Smooth muscle cell (in vitro differentiated cells): ENCODE data around the gene CDH5. TPM values are rescaled to one million over a fixed set of nuclear protein-coding genes. Genes with fewer than 3 reads are reported as not detected.

Experiments used
- DNase-seq: peaks from one replicate; lab custom pipeline; 2025; ENCODE audit not compliant: unreplicated experiment; lab: John Stamatoyannopoulos, UW
- H2AFZ ChIP-seq: fragments of 200-600 bp; sonication (generic); 2 replicates; pipeline ENCODE4 v1.6.0; 2016; ENCODE audit warnings: antibody characterized with exemption, low read depth, mild to moderate bottlenecking
- H3F3A ChIP-seq: fragments of 200-600 bp; sonication (generic); 2 replicates; pipeline ENCODE4 v1.6.0; 2017; ENCODE audit warnings: antibody characterized with exemption, low read depth
- H3K27ac ChIP-seq: fragments of 200-600 bp; sonication (generic); 2 replicates; pipeline ENCODE4 v1.5.1; 2016; ENCODE audit warnings: low read depth, mild to moderate bottlenecking
- H3K27me3 ChIP-seq: fragments of 200-600 bp; sonication (generic); 2 replicates; pipeline ENCODE4 v1.6.1; 2016; ENCODE audit warnings: low read depth, mild to moderate bottlenecking
- H3K36me3 ChIP-seq: fragments of 200-600 bp; sonication (generic); 2 replicates; pipeline ENCODE4 v1.5.1; 2016; ENCODE audit warnings: low read depth
- H3K4me1 ChIP-seq: fragments of 200-600 bp; sonication (generic); 2 replicates; pipeline ENCODE4 v1.5.1; 2016; ENCODE audit warnings: low read depth
- H3K4me2 ChIP-seq: fragments of 200-600 bp; sonication (generic); 2 replicates; pipeline ENCODE4 v1.6.0; 2016; ENCODE audit warnings: mild to moderate bottlenecking
- H3K4me3 ChIP-seq: fragments of 200-600 bp; sonication (generic); 2 replicates; pipeline ENCODE4 v1.5.1; 2016; ENCODE audit warnings: mild to moderate bottlenecking
- H3K79me2 ChIP-seq: fragments of 200-600 bp; sonication (generic); 2 replicates; pipeline ENCODE4 v1.6.0; 2016; ENCODE audit warnings: low read depth, mild to moderate bottlenecking
- H3K9ac ChIP-seq: fragments of 200-600 bp; sonication (generic); 2 replicates; pipeline ENCODE4 v1.6.0; 2016; ENCODE audit warnings: low read depth
- H3K9me3 ChIP-seq: fragments of 200-600 bp; sonication (generic); replicated peaks from 2 replicates; pipeline ENCODE4 v1.5.1; 2016; ENCODE audit warnings: low read depth
- H4K20me1 ChIP-seq: fragments of 200-600 bp; sonication (generic); 2 replicates; pipeline ENCODE4 v1.6.0; 2016; ENCODE audit warnings: low read depth
- WGBS: methylation state at CpG from one replicate; pipeline ENCODE4 v1.1.7; 2016; ENCODE audit warnings: low lambda C conversion rate; 5-methylcytosine and 5-hydroxymethylcytosine counted together
- polyA plus RNA-seq: library from polyadenylated mRNA; unstranded; fragments of >200 nt; fragmentation: Nextera tagmentation; extraction: Ambion mirVana; gene quantifications from 2 replicates; pipeline ENCODE4 v1.2.1, GENCODE V29; 2016
- total RNA-seq: library from RNA; depleted of rRNA; stranded (reverse); fragments of >200 nt; gene quantifications from 2 replicates; pipeline ENCODE4 v1.2.3, GENCODE V29; 2014
- TF ChIP-seq, protein P1 (sequence below): fragments of 200-600 bp; sonication (generic); IDR thresholded peaks from 2 replicates; pipeline ENCODE4 v1.5.1; 2017; ENCODE audit warnings: borderline replicate concordance, mild to moderate bottlenecking, antibody characterized with exemption; ENCODE audit not compliant: insufficient read depth, poor library complexity, severe bottlenecking

Gene CDH5
- total and polyA plus RNA-seq, 2 experiments from 2014 or later, result not detected

DNA sequence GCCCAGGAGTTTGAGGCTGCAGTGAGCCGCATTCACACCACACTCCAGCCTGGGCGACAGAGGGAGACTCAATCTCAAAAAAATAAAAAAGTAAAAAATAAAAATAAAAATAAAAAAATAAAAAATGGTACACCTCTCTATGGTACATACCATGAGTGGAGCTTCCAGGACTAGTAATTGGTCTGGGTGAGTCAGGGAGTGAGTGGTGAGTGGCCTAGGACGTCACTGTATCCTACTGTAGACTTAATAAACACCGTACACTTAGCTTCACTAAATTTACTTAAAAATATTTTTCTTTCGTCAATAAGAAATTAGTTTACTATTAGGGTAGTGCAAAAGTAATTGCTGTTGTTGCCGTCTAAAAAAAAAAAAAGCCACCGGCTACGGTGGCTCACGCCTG is 9.0 kb downstream of the CDH5 start:
- no peak for DNase-seq
- H3K27ac ChIP-seq, result no peak overlapping the region
- no peaks in the 10 kb centered on the region for H3K9me3 ChIP-seq
- H3K79me2 ChIP-seq, result no peaks in the 10 kb centered on the region
- no peaks in the 10 kb centered on the region for H3F3A ChIP-seq
- no peaks in the 10 kb centered on the region for H3K27me3 ChIP-seq
- no peak overlapping the region for H3K4me3 ChIP-seq
- TF ChIP-seq, protein P1, sequence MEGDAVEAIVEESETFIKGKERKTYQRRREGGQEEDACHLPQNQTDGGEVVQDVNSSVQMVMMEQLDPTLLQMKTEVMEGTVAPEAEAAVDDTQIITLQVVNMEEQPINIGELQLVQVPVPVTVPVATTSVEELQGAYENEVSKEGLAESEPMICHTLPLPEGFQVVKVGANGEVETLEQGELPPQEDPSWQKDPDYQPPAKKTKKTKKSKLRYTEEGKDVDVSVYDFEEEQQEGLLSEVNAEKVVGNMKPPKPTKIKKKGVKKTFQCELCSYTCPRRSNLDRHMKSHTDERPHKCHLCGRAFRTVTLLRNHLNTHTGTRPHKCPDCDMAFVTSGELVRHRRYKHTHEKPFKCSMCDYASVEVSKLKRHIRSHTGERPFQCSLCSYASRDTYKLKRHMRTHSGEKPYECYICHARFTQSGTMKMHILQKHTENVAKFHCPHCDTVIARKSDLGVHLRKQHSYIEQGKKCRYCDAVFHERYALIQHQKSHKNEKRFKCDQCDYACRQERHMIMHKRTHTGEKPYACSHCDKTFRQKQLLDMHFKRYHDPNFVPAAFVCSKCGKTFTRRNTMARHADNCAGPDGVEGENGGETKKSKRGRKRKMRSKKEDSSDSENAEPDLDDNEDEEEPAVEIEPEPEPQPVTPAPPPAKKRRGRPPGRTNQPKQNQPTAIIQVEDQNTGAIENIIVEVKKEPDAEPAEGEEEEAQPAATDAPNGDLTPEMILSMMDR, result no peak
- no peaks in the 10 kb centered on the region for H3K36me3 ChIP-seq
- WGBS, result 93% methylated on average over 9 of the region's 9 CpGs
- no peak overlapping the region for H3K9ac ChIP-seq
- no peaks in the 10 kb centered on the region for H3K4me1 ChIP-seq
- no peaks in the 10 kb centered on the region for H4K20me1 ChIP-seq
- H3K4me2 ChIP-seq, result no peak overlapping the region
- H2AFZ ChIP-seq, result no peak overlapping the region

DNA sequence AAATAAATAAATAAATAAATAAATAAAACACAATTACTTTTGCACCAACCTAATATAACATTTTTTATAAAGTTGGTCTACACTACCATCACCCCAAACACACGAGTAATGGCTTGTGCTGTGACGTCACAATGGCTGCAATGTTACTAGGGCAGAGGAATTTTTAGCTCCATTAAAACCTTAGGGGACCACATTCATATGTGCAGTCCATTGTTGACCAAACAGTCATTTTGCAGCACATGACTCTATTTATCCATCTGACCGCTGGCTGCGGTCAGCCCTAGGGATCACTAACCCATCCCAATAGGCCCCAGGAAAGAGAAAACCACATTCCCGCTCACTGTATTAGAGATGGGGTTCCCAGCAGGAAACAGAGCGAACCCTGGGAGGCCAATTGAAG is 9.6 kb downstream of the CDH5 start:
- Histone ChIP-seq H3K27me3 (no peaks in the 10 kb centered on the region), H3K27ac (no peak overlapping the region), H3K4me1 (no peaks in the 10 kb centered on the region), H3K9me3 (no peaks in the 10 kb centered on the region), H3F3A (no peaks in the 10 kb centered on the region), H2AFZ (no peak overlapping the region), H3K4me2 (no peak overlapping the region), H3K79me2 (no peaks in the 10 kb centered on the region), H4K20me1 (no peaks in the 10 kb centered on the region), H3K4me3 (no peak overlapping the region), H3K36me3 (no peaks in the 10 kb centered on the region), H3K9ac (no peak overlapping the region)
- 96% methylated on average over 6 of the region's 6 CpGs for WGBS
- TF ChIP-seq, protein P1, result no peak
- DNase-seq, result no peak

DNA sequence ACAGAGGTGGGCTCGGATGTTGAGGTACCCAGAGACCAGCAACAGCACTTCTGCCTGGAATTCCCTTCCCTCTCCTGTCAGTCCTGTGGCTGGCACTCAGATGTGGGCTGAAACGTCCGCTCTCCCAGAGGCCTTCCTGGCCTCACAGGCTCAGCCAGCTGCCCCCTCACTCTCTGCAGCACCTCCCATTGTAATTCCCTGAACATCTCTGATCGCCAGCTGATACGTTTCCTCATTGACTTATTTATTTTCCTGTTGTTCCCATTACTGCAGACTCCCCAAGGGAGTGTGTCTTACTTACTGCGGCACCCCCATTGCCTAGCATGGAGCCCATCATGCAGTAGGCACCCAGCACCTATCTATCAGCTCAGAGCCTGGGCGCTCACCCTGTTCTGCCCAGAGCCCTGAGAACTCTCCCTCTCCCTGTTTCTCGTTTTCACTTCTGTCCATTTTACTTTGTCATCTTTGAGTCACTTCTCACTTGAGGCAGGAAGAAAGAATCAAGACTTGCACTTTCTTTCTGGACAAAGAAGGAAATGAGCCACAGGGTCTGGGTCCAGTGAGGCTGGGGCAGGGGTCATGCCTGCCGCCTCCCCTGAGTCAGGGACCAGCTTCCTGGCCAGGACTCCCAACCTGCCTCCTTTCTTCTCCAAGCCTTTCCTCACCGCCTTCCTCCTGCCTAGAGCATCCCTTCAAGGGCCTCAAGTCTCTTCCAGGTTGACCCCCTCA is 10.2 kb downstream of the CDH5 start:
- Histone ChIP-seq H3K4me2 (no peak overlapping the region), H2AFZ (no peak overlapping the region), H3F3A (no peaks in the 10 kb centered on the region), H3K27ac (no peak overlapping the region), H4K20me1 (no peaks in the 10 kb centered on the region), H3K9ac (no peak overlapping the region), H3K4me1 (no peaks in the 10 kb centered on the region), H3K4me3 (no peak overlapping the region), H3K36me3 (no peaks in the 10 kb centered on the region), H3K9me3 (no peaks in the 10 kb centered on the region), H3K27me3 (no peaks in the 10 kb centered on the region), H3K79me2 (no peaks in the 10 kb centered on the region)
- TF ChIP-seq, protein P1, result no peak
- DNase-seq, result no peak
- WGBS, result 95% methylated on average over 10 of the region's 10 CpGs

DNA sequence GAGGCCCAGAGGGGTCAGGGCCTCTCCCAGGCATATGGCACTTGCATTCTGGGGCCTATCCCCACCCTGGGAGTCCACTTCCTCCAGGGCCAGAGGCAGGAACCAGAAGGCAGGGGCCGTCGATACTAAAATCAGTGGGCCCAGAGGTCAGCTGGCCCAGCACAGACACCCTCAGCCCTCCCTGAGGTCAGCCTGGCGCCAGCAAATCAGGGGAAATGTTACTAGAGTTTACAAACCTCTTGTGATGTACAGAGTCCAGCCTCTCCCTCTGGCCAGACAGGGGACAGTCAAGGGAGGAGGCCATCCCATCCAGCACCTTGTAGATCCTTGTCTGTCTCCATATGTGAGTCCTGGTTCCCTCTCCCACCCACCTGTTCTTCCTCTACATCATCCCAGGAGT is 10.8 kb downstream of the CDH5 start:
- no peak for DNase-seq
- no peaks in the 10 kb centered on the region for H3K9me3 ChIP-seq
- no peak overlapping the region for H3K9ac ChIP-seq
- H3K27ac ChIP-seq, result no peak overlapping the region
- H3K4me3 ChIP-seq, result no peak overlapping the region
- no peaks in the 10 kb centered on the region for H3K4me1 ChIP-seq
- no peaks in the 10 kb centered on the region for H4K20me1 ChIP-seq
- no peaks in the 10 kb centered on the region for H3F3A ChIP-seq
- WGBS, result 97% methylated on average over 3 of the region's 3 CpGs
- H2AFZ ChIP-seq, result no peak overlapping the region
- no peaks in the 10 kb centered on the region for H3K79me2 ChIP-seq
- H3K4me2 ChIP-seq, result no peak overlapping the region
- no peaks in the 10 kb centered on the region for H3K36me3 ChIP-seq
- TF ChIP-seq, protein P1, result no peak
- H3K27me3 ChIP-seq, result no peaks in the 10 kb centered on the region
